HepG2 (cell line): Measurements from ENCODE around the gene NYNRIN. TPM values are rescaled to one million over a fixed set of nuclear protein-coding genes. Genes with fewer than 3 reads are reported as not detected.
A peak's percentile ranks its signal among the peaks of the same experiment; 100 is the strongest.

Experiments
- ATAC-seq: fragments of 200-7000 bp; cut with Tn5 transposase; 3 replicates; pipeline ENCODE4 v1.9.1; 2020; ENCODE audit warnings: mild to moderate bottlenecking, moderate library complexity
- BruUV-seq: library from RNA; stranded (reverse); fragments of 400-500 nt; replicated peaks from 2 replicates; lab custom pipeline; 2021; lab: Mats Ljungman, UMichigan
- CTCF ChIA-PET: fragments of 300-600 bp; formaldehyde crosslinking; extraction: SDS; loops from one replicate; lab custom pipeline; 2021; ENCODE audit warnings: low total read pairs, inconsistent platforms, low intra/inter-chr PET ratio; lab: Yijun Ruan, JAX
- POLR2A ChIA-PET: fragments of 350-600 bp; sonication (Branson Sonifier 250); formaldehyde crosslinking; loops from one replicate; lab custom pipeline; 2020; ENCODE audit warnings: antibody characterized with exemption, inconsistent platforms; lab: Yijun Ruan, JAX
- DNase-seq: peaks from one replicate; pipeline ENCODE4 v3.0.0-alpha.2; 2015; ENCODE audit warnings: low spot score
- FAIRE-seq: peaks from 3 replicates; lab custom pipeline; 2011; peaks lifted over from hg19 to GRCh38; lab: Jason Lieb, UNC
- H2AFZ ChIP-seq: one replicate; pipeline ENCODE4 v1.6.1; 2011; ENCODE audit warnings: low read length, inconsistent platforms
- H3K27ac ChIP-seq: fragments of 300-600 bp; 3 replicates; pipeline ENCODE4 v1.8.0; 2011; ENCODE audit warnings: mixed run types, mild to moderate bottlenecking, mixed read lengths, low read length, inconsistent platforms; ENCODE audit not compliant: insufficient read depth; ENCODE audit errors: extremely low read length
- H3K27me3 ChIP-seq, 2 experiments: fragments of 200-600 bp in 1 of 2; 2 replicates in 1 of 2; 3 replicates in 1 of 2; pipeline versions ENCODE4 v1.6.0 to v1.8.0; 2011; ENCODE audit warnings: low read length in 2 of 2, mild to moderate bottlenecking in 2 of 2, moderate library complexity in 2 of 2, inconsistent platforms in 1 of 2; ENCODE audit not compliant: insufficient read depth in 2 of 2, control insufficient read depth in 1 of 2
- H3K36me3 ChIP-seq, 2 experiments: fragments of 200-600 bp in 1 of 2; replicated peaks in 1 of 2; 2 replicates in 1 of 2; 3 replicates in 1 of 2; pipeline versions ENCODE4 v1.5.1 to v1.8.0; 2011; ENCODE audit warnings: low read length in 2 of 2, inconsistent platforms in 1 of 2; ENCODE audit not compliant: insufficient read depth in 2 of 2, control insufficient read depth in 1 of 2
- H3K4me1 ChIP-seq: 2 replicates; pipeline ENCODE4 v1.5.1; 2012; ENCODE audit warnings: low read length, inconsistent platforms; ENCODE audit not compliant: insufficient read depth
- H3K4me2 ChIP-seq: 2 replicates; pipeline ENCODE4 v1.6.0; 2011; ENCODE audit warnings: low read depth, low read length, inconsistent platforms
- H3K4me3 ChIP-seq, 3 experiments: fragments of 200-600 bp in 1 of 3; sonication (generic), shearing (Covaris generic) in 1 of 3; replicated peaks in 1 of 3; 2 replicates each; pipeline ENCODE4 v1.5.1; 2011 to 2016; ENCODE audit warnings: low read length in 3 of 3, inconsistent platforms in 2 of 3, low read depth in 2 of 3, mild to moderate bottlenecking in 2 of 3, control low read depth in 1 of 3, mixed read lengths in 1 of 3; ENCODE audit not compliant: insufficient read depth in 1 of 3
- H3K79me2 ChIP-seq: one replicate; pipeline ENCODE4 v1.6.1; 2011; ENCODE audit warnings: low read length, inconsistent platforms; ENCODE audit not compliant: insufficient read depth
- H3K9ac ChIP-seq: 2 replicates; pipeline ENCODE4 v1.6.0; 2011; ENCODE audit warnings: mild to moderate bottlenecking, low read depth, low read length, inconsistent platforms; ENCODE audit not compliant: insufficient read depth
- H3K9me3 ChIP-seq: 2 replicates; pipeline ENCODE4 v1.5.1; 2012; ENCODE audit warnings: mild to moderate bottlenecking, low read length
- H4K20me1 ChIP-seq: 2 replicates; pipeline ENCODE4 v1.6.0; 2011; ENCODE audit warnings: inconsistent platforms, mild to moderate bottlenecking, low read length, moderate library complexity; ENCODE audit not compliant: insufficient read depth
- ATRX ChIP-seq: sonication (generic); formaldehyde crosslinking; IDR thresholded peaks from 2 replicates; pipeline ENCODE4 v1.4.0; 2020; ENCODE audit warnings: missing genetic modification reagents, borderline replicate concordance
- ELF4 ChIP-seq: sonication (generic); formaldehyde crosslinking; IDR thresholded peaks from 2 replicates; pipeline ENCODE4 v1.5.0; 2020; ENCODE audit warnings: missing genetic modification reagents, mild to moderate bottlenecking, moderate library complexity, borderline replicate concordance
- GPBP1L1 ChIP-seq: sonication (generic); formaldehyde crosslinking; IDR thresholded peaks from 2 replicates; pipeline ENCODE4 v1.5.0; 2020; ENCODE audit warnings: mild to moderate bottlenecking, missing genetic modification reagents
- NR0B2 ChIP-seq: sonication (generic); formaldehyde crosslinking; IDR thresholded peaks from 2 replicates; pipeline ENCODE4 v1.4.0; 2020; ENCODE audit warnings: mild to moderate bottlenecking, missing genetic modification reagents
- PREB ChIP-seq: sonication (generic); formaldehyde crosslinking; IDR thresholded peaks from 2 replicates; pipeline ENCODE4 v1.4.0; 2020; ENCODE audit warnings: missing genetic modification reagents
- PRMT3 ChIP-seq: sonication (generic); formaldehyde crosslinking; IDR thresholded peaks from 2 replicates; pipeline ENCODE4 v1.8.1; 2022; ENCODE audit warnings: low read depth, mild to moderate bottlenecking, moderate library complexity, missing genetic modification reagents, borderline replicate concordance
- RELA ChIP-seq: sonication (generic); formaldehyde crosslinking; IDR thresholded peaks from 2 replicates; pipeline ENCODE4 v1.4.0; 2020; ENCODE audit warnings: missing genetic modification reagents
- ZBTB14 ChIP-seq: sonication (generic); formaldehyde crosslinking; IDR thresholded peaks from 2 replicates; pipeline ENCODE4 v1.4.0; 2020; ENCODE audit warnings: missing genetic modification reagents
- ZBTB7A ChIP-seq: sonication (generic); formaldehyde crosslinking; IDR thresholded peaks from 2 replicates; pipeline ENCODE4 v1.8.0; 2022; ENCODE audit warnings: mild to moderate bottlenecking, missing genetic modification reagents
- ZFP91 ChIP-seq: sonication (generic); formaldehyde crosslinking; IDR thresholded peaks from 2 replicates; pipeline ENCODE4 v1.9.0; 2022; ENCODE audit warnings: missing genetic modification reagents, mild to moderate bottlenecking, borderline replicate concordance
- ZNF34 ChIP-seq: sonication (generic); formaldehyde crosslinking; IDR thresholded peaks from 2 replicates; pipeline ENCODE4 v1.4.0; 2020; ENCODE audit warnings: mild to moderate bottlenecking, missing genetic modification reagents, borderline replicate concordance
- ZNF607 ChIP-seq: sonication (generic); formaldehyde crosslinking; IDR thresholded peaks from 2 replicates; pipeline ENCODE4 v1.5.1; 2020; ENCODE audit warnings: missing genetic modification reagents, mild to moderate bottlenecking, borderline replicate concordance
- WGBS: methylation state at CpG from one replicate; pipeline ENCODE4 v1.1.6; 2017; ENCODE audit warnings: low lambda C conversion rate; 5-methylcytosine and 5-hydroxymethylcytosine counted together
- in situ Hi-C: cut with HindIII; loops from 2 replicates; pipeline ENCODE4 v1.10.0; 2017; ENCODE audit warnings: low pct_unique_long_range_greater_than_20kb; ENCODE audit not compliant: extremely low pct_ligation_motif_present
- intact Hi-C: fragments of 100-400 bp; cut with micrococcal nuclease; formaldehyde crosslinking; loops from one replicate; pipeline ENCODE4 v1.10.0; 2022; ENCODE audit not compliant: unreplicated experiment
- polyA plus RNA-seq, 8 experiments: library from polyadenylated mRNA; depleted of rRNA in 3 of 8; stranded (reverse) in 7 of 8; unstranded in 1 of 8; fragments of >200 nt; fragmentation: Illumina TruSeq in 4 of 8; extraction: Trizol in 4 of 8; gene quantifications; 2 replicates each; pipeline versions ENCODE4 v1.2.1 to v1.2.3, GENCODE V29; 2011 to 2016; ENCODE audit warnings: low read depth in 4 of 8, missing spikeins in 1 of 8, mixed read lengths in 1 of 8; ENCODE audit not compliant: insufficient read depth in 1 of 8
- total RNA-seq, 5 experiments: library from RNA; depleted of rRNA; stranded (reverse); fragments of >200 nt; fragmentation: Illumina TruSeq; extraction: Trizol; gene quantifications; 2 replicates each; pipeline ENCODE4 v1.2.3, GENCODE V29; 2016; ENCODE audit warnings: low read depth in 1 of 5

NYNRIN gene
- total and polyA plus RNA-seq, 2 of the 13 experiments (the other 11 are each of a cell fraction or from before 2014, with no cell fraction given) = 0.63 to 1.1 TPM

GRCh38 chr14:24431569-24432258 is 32.9 kb downstream of the NYNRIN start (continued):
- no peak for TF ChIP-seq PRMT3 (CRISPR knock-in tag)
- no peak for TF ChIP-seq ZBTB7A

DNA sequence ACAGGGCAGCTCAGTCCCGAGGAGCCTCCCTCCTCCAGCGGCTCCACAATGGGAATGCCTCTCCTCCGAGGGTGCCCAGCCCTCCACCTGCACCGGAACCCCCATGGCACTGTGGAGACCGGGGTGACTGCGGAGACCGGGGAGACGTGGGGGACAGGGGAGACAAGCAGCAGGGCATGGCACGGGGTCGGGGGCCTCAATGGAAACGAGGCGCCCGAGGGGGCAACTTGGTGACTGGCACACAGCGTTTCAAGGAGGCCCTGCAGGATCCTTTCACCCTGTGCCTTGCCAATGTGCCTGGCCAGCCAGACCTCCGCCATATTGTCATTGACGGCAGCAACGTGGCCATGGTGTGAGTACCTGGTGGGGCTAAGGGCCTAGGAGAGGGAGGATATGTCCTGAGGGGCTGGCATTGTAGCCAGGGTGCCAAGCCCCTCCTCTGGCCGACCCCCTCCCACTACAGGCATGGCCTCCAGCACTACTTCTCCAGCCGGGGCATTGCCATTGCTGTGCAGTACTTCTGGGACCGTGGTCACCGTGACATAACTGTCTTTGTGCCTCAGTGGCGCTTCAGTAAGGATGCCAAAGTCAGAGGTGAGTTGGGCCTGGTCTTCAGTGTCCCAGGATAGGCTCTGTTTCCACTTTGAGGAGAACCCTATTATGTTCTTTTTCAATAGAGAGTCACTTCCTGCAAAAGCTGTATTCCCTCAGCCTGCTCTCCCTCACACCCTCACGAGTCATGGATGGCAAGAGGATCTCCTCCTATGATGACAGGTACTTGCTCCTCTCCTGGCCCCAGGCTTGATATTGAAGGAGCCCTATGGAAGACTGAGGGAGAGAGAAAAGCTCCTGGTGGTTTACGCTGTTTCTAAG is 33.7 kb downstream of the NYNRIN start:
- H3K79me2 ChIP-seq = peaks cover 6% of the 10 kb centered on the region
- H3K9me3 ChIP-seq = no peaks in the 10 kb centered on the region
- FAIRE-seq (no peak), DNase-seq (no peak), ATAC-seq (no peak)
- in situ Hi-C loops = loop anchor here (5.0 to 10.0 kb wide), 3 partner anchors 65 to 188 kb away; partner anchors contain the start of genes NFATC4 and TINF2
- peaks cover 16% of the 10 kb centered on the region for H4K20me1 ChIP-seq
- ChIA-PET CTCF (interaction anchor here (1.1 to 11.8 kb wide), 5 partner anchors 8 to 125 kb away, joined by 3 to 295 read pairs (median 8); partner anchors contain the start of genes ADCY4, CIDEB and NFATC4), POLR2A (interaction anchor here (0.7 to 9.1 kb wide), 34 partner anchors 9 to 1593 kb away, joined by 3 to 242 read pairs (median 6); partner anchors contain the start of genes ACIN1, C14orf119, CHMP4A and CIDEB)
- no peak overlapping the region for H2AFZ ChIP-seq
- intact Hi-C loops = loop anchor here (10.0 kb wide), 1 partner anchor 848 kb away; no protein-coding TSS in a partner anchor
- H3K27ac ChIP-seq = no peak overlapping the region
- peak overlapping the region in 1 of 3 experiments; percentile 80; a peak in 1 of 6 replicates for H3K4me3 ChIP-seq
- WGBS = 93% methylated on average over 24 of the region's 24 CpGs
- H3K4me1 ChIP-seq = peaks cover 44% of the 10 kb centered on the region
- H3K27me3 ChIP-seq = no peaks in the 10 kb centered on the region; a peak in 1 of 5 replicates
- peaks cover 29 to 37% of the 10 kb centered on the region in 2 experiments for H3K36me3 ChIP-seq
- no TSS peak for BruUV-seq
- H3K4me2 ChIP-seq = peak overlapping the region; percentile 86
- H3K9ac ChIP-seq = no peak overlapping the region
- no peak for TF ChIP-seq ATRX (CRISPR knock-in tag)
- no peak for TF ChIP-seq ZFP91 (CRISPR knock-in tag)
- no peak for TF ChIP-seq RELA (CRISPR knock-in tag)
- TF ChIP-seq PREB (CRISPR knock-in tag) = no peak
- no peak for TF ChIP-seq ZBTB14 (CRISPR knock-in tag)
- TF ChIP-seq ZNF607 (CRISPR knock-in tag) = no peak
- TF ChIP-seq NR0B2 (CRISPR knock-in tag) = no peak
- TF ChIP-seq ELF4 (CRISPR knock-in tag) = no peak
- no peak for TF ChIP-seq GPBP1L1 (CRISPR knock-in tag)
- TF ChIP-seq ZNF34 (CRISPR knock-in tag) = no peak
